DOHH2 (cell line): ENCODE data around the gene NPAS3.

Experiments
- H3F3A ChIP-seq: fragments of 200-600 bp; sonication (generic), shearing (Covaris generic); 2 replicates; pipeline ENCODE4 v1.6.0; 2016; ENCODE audit warnings: antibody characterized with exemption, mild to moderate bottlenecking; ENCODE audit not compliant: control insufficient read depth, insufficient read depth
- H3K27ac ChIP-seq: fragments of 200-600 bp; sonication (generic); 2 replicates; pipeline ENCODE4 v1.5.1; 2014; ENCODE audit warnings: low read depth, mild to moderate bottlenecking, low read length, moderate library complexity
- H3K27me3 ChIP-seq: fragments of 200-600 bp; sonication (generic); 2 replicates; pipeline ENCODE4 v1.6.1; 2014; ENCODE audit warnings: mild to moderate bottlenecking, low read length, mixed read lengths; ENCODE audit not compliant: control insufficient read depth
- H3K36me3 ChIP-seq: fragments of 200-600 bp; sonication (generic); 2 replicates; pipeline ENCODE4 v1.6.1; 2014; ENCODE audit warnings: mild to moderate bottlenecking, low read length, moderate library complexity, mixed read lengths; ENCODE audit not compliant: control insufficient read depth
- H3K4me1 ChIP-seq: fragments of 200-600 bp; sonication (generic); 2 replicates; pipeline ENCODE4 v1.6.1; 2014; ENCODE audit warnings: mild to moderate bottlenecking, low read length, mixed read lengths; ENCODE audit not compliant: control insufficient read depth
- H3K4me2 ChIP-seq: fragments of 200-600 bp; sonication (generic); 2 replicates; pipeline ENCODE4 v1.6.0; 2014; ENCODE audit warnings: mild to moderate bottlenecking, low read length, moderate library complexity
- H3K4me3 ChIP-seq: fragments of 200-600 bp; sonication (generic); 2 replicates; pipeline ENCODE4 v1.5.1; 2014; ENCODE audit warnings: mild to moderate bottlenecking, low read length, mixed read lengths
- H3K79me2 ChIP-seq: fragments of 200-600 bp; sonication (generic); 2 replicates; pipeline ENCODE4 v1.6.1; 2014; ENCODE audit warnings: mild to moderate bottlenecking, low read length, mixed read lengths; ENCODE audit not compliant: control insufficient read depth
- H3K9me2 ChIP-seq: fragments of 200-600 bp; sonication (generic); replicated peaks from 2 replicates; pipeline ENCODE4 v1.6.1; 2014; ENCODE audit warnings: mild to moderate bottlenecking, low read length, mixed read lengths; ENCODE audit not compliant: control insufficient read depth
- H3K9me3 ChIP-seq: fragments of 200-600 bp; sonication (generic); 2 replicates; pipeline ENCODE4 v1.6.1; 2014; ENCODE audit warnings: antibody characterized with exemption, low read length, mixed read lengths; ENCODE audit not compliant: control insufficient read depth, insufficient read depth
- H4K20me1 ChIP-seq: fragments of 200-600 bp; sonication (generic); 2 replicates; pipeline ENCODE4 v1.6.0; 2014; ENCODE audit warnings: low read depth, mild to moderate bottlenecking, antibody characterized with exemption, low read length, moderate library complexity; ENCODE audit not compliant: control insufficient read depth, insufficient read depth
- EZH2phosphoT487 ChIP-seq: fragments of 200-600 bp; sonication (generic); IDR thresholded peaks from 2 replicates; pipeline ENCODE4 v1.6.1; 2017; ENCODE audit warnings: borderline replicate concordance, mild to moderate bottlenecking, antibody characterized with exemption, low read length, moderate library complexity, mixed read lengths
- TF ChIP-seq, protein P1 (sequence below): fragments of 200-600 bp; sonication (generic); IDR thresholded peaks from one replicate; pipeline ENCODE4 v1.5.1; 2014; ENCODE audit warnings: antibody characterized with exemption, mild to moderate bottlenecking, low read depth, low read length; ENCODE audit not compliant: poor library complexity, severe bottlenecking

Gene NPAS3

DNA sequence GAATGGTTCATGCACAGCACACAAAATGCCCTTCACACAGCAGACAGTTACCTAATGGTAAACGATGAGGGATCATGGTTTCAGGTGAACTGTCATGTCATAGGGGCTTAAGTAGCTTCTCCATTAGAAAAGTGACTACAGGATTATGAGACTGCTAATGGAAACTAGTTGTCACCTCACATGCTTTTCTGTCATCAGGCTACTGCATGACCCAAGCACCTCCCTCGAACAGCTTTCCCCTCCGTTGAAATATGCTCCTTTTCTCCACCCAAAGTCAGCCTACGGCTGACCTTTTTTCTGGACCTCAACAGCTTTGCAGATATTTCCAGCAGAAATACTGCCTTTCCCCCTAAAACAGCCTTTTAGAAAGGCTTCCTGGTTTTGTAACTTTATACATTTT is 544.9 kb downstream of the NPAS3 start:
- Histone ChIP-seq H3K9me2 (no peaks in the 10 kb centered on the region), H3F3A (no peaks in the 10 kb centered on the region), H3K27ac (no peak overlapping the region), H3K4me1 (peaks cover 5% of the 10 kb centered on the region; the same call in 1 of the 2 replicates), H3K4me2 (no peak overlapping the region), H3K4me3 (no peak overlapping the region), H4K20me1 (no peaks in the 10 kb centered on the region), H3K27me3 (no peaks in the 10 kb centered on the region), H3K79me2 (no peaks in the 10 kb centered on the region), H3K9me3 (no peaks in the 10 kb centered on the region), H3K36me3 (no peaks in the 10 kb centered on the region)
- TF ChIP-seq, protein P1, sequence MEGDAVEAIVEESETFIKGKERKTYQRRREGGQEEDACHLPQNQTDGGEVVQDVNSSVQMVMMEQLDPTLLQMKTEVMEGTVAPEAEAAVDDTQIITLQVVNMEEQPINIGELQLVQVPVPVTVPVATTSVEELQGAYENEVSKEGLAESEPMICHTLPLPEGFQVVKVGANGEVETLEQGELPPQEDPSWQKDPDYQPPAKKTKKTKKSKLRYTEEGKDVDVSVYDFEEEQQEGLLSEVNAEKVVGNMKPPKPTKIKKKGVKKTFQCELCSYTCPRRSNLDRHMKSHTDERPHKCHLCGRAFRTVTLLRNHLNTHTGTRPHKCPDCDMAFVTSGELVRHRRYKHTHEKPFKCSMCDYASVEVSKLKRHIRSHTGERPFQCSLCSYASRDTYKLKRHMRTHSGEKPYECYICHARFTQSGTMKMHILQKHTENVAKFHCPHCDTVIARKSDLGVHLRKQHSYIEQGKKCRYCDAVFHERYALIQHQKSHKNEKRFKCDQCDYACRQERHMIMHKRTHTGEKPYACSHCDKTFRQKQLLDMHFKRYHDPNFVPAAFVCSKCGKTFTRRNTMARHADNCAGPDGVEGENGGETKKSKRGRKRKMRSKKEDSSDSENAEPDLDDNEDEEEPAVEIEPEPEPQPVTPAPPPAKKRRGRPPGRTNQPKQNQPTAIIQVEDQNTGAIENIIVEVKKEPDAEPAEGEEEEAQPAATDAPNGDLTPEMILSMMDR, result no peak
- TF ChIP-seq EZH2phosphoT487, result no peak

DNA sequence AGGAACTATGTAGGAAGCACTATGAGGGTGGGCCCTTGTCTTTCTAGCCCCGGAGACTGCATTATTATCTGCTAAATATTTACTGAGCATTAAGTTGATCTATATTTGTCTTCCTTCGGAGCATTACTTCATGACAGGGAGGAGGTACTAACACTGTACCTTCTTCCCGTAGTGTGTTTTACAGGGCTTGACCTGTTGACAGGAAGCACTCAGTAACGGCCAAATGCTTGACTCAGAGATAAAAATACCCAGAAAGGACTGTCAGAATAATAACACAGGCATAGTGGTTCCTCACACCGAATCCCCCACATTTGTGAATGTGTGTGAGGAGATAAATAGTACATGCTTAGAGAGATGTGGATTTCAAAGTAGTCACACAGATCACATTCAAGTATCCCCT is 545.6 kb downstream of the NPAS3 start:
- H3K4me3 ChIP-seq, result no peak overlapping the region

DNA sequence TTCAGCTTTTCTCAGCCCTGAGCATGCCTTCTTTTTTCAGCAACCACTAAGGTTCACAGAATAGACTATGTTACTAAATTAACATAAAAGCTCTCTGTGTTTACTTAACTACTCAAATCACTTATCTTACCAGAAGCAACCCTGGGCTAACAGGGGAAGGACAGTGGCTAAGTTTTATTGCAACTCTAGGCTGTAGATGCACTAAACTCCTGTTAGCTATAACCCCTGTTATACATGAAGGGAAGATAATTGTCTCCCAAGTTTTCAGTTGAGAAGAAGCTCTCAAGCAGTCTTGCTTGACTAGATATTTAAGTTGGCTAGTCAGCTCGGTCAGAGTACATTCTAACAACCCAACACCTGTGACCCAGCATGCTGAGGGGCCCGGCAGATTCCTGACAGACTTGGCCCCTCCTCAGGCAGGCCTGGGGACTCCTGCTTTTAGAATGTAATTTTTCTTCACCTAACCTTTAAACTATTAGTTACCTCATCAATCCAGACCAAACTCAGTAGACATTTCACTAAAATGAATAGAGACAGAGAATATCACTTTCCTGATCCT is 547.7 kb downstream of the NPAS3 start:
- Histone ChIP-seq H3F3A (no peaks in the 10 kb centered on the region), H3K9me3 (no peaks in the 10 kb centered on the region), H3K36me3 (no peaks in the 10 kb centered on the region), H3K4me3 (no peak overlapping the region), H3K4me2 (no peak overlapping the region), H3K27ac (no peak overlapping the region), H3K27me3 (no peaks in the 10 kb centered on the region), H3K79me2 (no peaks in the 10 kb centered on the region), H4K20me1 (no peaks in the 10 kb centered on the region), H3K9me2 (no peaks in the 10 kb centered on the region), H3K4me1 (peaks cover 5% of the 10 kb centered on the region; the same call in 1 of the 2 replicates)
- TF ChIP-seq EZH2phosphoT487, result no peak
- TF ChIP-seq, protein P1, result no peak

More for the DNA sequence above, 545.6 kb downstream of the NPAS3 start:
- Histone ChIP-seq H3K27me3 (no peaks in the 10 kb centered on the region), H3K27ac (no peak overlapping the region), H3K4me2 (no peak overlapping the region), H3K9me2 (no peaks in the 10 kb centered on the region), H3K9me3 (no peaks in the 10 kb centered on the region), H4K20me1 (no peaks in the 10 kb centered on the region), H3K4me1 (peaks cover 5% of the 10 kb centered on the region; the same call in 1 of the 2 replicates), H3K79me2 (no peaks in the 10 kb centered on the region), H3F3A (no peaks in the 10 kb centered on the region), H3K36me3 (no peaks in the 10 kb centered on the region)
- TF ChIP-seq EZH2phosphoT487, result no peak
- TF ChIP-seq, protein P1, result no peak
